IPS-15b (cell line): ENCODE results near the gene HMGXB3.
"Not testable (repeated sequence)": the region's sequence is repeated elsewhere in the genome, so short reads cannot be mapped to it uniquely, and the experiment has no call there.

Experiments used
- H3K27me3 ChIP-seq: one replicate; pipeline ENCODE4 v1.6.1; 2013; ENCODE audit warnings: low read length; ENCODE audit not compliant: control insufficient read depth, insufficient read depth
- H3K36me3 ChIP-seq: one replicate; pipeline ENCODE4 v1.6.1; 2013; ENCODE audit warnings: low read length; ENCODE audit not compliant: control insufficient read depth, insufficient read depth
- H3K4me1 ChIP-seq: one replicate; pipeline ENCODE4 v1.6.1; 2013; ENCODE audit warnings: mild to moderate bottlenecking, low read length; ENCODE audit not compliant: control insufficient read depth, insufficient read depth
- H3K4me3 ChIP-seq: one replicate; pipeline ENCODE4 v1.5.1; 2013; ENCODE audit warnings: low read depth, low read length
- H3K9ac ChIP-seq: one replicate; pipeline ENCODE4 v1.6.1; 2013; ENCODE audit warnings: low read depth, mild to moderate bottlenecking, low read length
- H3K9me3 ChIP-seq: one replicate; pipeline ENCODE4 v1.6.1; 2013; ENCODE audit warnings: mild to moderate bottlenecking, low read length; ENCODE audit not compliant: control insufficient read depth, insufficient read depth

Gene HMGXB3

DNA sequence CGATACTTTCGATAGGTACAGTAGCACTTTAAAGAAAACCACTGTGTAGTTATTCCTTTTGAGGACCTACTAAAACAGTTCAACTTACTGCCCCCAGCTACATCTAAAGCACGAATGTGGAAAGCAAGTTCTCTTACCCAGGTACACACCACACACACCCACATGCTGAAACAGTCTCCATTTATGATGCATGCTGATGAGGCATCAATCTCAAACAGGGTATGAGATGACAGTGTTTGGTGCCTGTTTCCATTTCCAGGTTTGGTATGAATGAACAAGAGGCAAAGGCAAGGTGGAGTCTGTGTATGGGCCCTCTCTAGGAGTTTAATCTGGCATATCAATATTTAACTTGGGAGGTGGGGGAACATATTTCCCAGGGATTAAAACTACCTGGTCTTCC lies 13.9 kb downstream of the HMGXB3 start:
- Histone ChIP-seq H3K27me3 (no peaks in the 10 kb centered on the region), H3K9me3 (peaks cover 3% of the 10 kb centered on the region), H3K4me1 (no peaks in the 10 kb centered on the region), H3K4me3 (no peak overlapping the region), H3K36me3 (peaks cover 35% of the 10 kb centered on the region), H3K9ac (no peak overlapping the region)

DNA sequence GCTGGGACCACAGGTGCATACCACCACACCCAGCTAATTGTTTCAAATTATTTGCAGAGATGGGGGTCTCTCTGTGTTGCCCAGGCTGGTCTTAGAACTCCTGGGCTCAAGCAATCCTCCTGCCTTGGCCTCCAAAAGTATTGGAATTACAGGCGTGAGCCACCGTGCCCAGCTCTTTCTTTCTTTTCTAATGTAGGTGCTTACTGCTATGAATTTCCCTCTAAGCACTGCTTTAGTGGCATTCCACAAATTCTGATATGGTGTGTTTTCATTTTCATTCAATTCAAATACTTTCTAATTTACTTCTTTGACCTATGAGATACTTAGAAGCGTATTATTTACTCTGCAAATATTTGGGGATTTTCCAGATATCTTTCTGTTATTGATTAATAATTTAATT lies 14.9 kb downstream of the HMGXB3 start:
- Histone ChIP-seq H3K36me3 (peaks cover 25% of the 10 kb centered on the region), H3K9me3 (peaks cover 3% of the 10 kb centered on the region), H3K4me3 (no peak overlapping the region)

DNA sequence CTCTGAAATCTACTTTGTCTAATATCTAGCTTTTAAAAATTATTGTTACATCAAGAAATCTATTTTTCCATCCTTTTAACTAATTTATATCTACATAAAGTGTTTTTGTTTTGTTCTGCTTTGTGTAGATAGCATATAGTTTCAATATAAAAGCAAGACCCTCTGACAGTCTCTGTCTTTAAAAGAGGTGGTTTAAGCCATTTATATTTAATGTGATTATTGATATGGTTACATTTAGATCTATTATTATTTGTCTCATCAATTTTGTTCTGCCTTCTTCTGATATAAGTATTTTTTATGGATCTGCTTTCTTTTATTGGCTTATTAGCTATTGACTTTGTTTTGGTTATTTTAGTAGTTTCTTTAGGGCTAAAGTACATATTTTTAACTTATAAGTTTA lies 16.0 kb downstream of the HMGXB3 start:
- Histone ChIP-seq H3K9ac (no peak overlapping the region), H3K36me3 (peaks cover 18% of the 10 kb centered on the region)

More for the DNA sequence above, 14.9 kb downstream of the HMGXB3 start:
- H3K27me3 ChIP-seq: no peaks in the 10 kb centered on the region
- no peaks in the 10 kb centered on the region for H3K4me1 ChIP-seq
- H3K9ac ChIP-seq: no peak overlapping the region

DNA sequence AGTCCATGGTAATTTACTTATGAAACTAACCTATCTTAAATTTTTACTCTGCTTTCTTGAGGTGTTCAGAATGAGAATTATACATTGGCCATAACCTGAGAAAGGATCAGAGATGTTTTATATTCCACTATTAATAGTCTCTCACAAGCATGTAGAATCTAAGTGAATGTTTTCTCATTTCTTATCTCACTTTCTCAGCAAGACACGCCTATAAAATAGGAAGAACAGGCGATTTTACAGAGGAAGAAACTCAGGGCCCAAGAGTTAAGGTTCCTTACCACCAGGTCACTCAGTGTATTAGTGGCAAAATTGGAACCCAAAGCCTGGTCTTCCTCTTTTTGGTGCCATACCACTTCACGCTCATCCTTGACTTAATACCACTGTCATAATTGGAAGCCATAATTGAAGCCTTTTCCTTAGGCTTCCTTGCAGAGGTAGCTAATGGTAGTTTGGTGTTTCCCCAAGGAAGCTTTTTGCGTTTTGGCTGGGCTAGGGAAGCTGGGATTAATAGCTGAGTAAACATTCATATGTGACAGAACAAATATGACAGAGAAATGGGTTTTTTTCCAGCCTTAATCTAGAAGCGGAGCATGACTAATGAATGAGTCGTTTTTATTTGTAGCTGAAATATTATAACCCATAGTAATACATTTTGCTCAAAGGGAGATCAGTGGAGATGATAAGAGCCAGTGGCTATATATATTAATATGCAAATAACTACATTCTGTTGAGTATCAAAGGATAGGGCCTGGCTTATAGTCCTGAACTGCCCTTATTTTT lies 16.9 kb downstream of the HMGXB3 start:
- H3K36me3 ChIP-seq: peaks cover 17% of the 10 kb centered on the region
- H3K27me3 ChIP-seq: no peaks in the 10 kb centered on the region
- H3K4me1 ChIP-seq: no peaks in the 10 kb centered on the region
- H3K9me3 ChIP-seq: peaks cover 3% of the 10 kb centered on the region
- no peak overlapping the region for H3K9ac ChIP-seq
- no peak overlapping the region for H3K4me3 ChIP-seq

More for the DNA sequence above, 16.0 kb downstream of the HMGXB3 start:
- H3K4me1 ChIP-seq: no peaks in the 10 kb centered on the region
- peaks cover 3% of the 10 kb centered on the region for H3K9me3 ChIP-seq
- H3K4me3 ChIP-seq: no peak overlapping the region
- H3K27me3 ChIP-seq: no peaks in the 10 kb centered on the region

DNA sequence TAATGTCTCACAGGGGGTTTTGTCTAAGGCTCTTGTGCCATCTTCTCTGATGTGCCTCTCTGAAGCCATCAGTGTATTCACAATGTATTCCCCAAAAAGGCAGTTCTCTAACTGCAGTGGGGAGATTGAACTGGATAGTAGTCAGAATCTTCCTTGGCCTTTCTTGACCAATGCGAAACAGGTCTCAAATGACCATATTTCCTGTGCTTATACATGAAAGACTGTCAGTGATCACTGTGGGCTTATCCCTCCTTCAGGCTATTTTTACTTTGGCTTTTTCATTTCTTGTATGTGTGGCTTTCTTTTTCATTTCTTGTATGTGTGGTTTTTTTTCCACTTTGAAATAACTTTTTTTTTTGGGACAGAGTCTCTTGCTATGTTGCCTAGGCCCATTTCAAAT lies 19.7 kb downstream of the HMGXB3 start:
- Histone ChIP-seq H3K9ac (no peak overlapping the region), H3K4me1 (no peaks in the 10 kb centered on the region), H3K9me3 (no peaks in the 10 kb centered on the region), H3K36me3 (peaks cover 17% of the 10 kb centered on the region), H3K27me3 (no peaks in the 10 kb centered on the region), H3K4me3 (no peak overlapping the region)

DNA sequence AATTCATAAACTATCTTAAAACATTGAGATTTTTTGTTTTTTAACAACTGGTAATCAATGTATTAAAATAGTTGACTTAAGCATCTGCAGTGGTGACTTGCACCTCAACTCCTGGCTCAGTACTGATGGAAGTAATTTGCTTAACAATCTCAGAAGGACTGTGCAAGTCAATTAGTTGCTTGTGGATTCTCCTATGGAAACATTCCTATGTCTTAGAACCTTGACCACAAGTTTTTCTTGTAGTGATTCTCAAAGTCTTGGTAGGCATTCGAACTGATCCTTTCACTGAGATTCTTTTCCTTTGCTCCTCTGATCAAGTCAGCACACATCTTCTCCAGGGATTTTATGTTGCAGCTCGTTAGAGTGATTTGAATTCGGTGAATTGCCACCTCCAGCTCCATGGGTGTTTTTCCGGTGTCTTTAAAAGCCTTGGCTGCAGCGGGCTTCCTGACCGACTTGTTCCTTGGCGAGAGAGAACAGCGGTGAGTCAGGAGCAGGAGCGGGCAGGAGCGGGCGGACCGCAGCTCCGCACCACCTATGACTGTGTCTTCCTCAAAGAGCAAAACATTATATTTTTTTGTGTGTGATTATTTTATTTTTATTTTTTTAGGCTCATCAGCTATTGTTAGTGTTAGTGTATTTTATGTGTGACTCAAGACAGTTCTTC lies 21.1 kb downstream of the HMGXB3 start:
- H3K4me3 ChIP-seq: no peak overlapping the region

DNA sequence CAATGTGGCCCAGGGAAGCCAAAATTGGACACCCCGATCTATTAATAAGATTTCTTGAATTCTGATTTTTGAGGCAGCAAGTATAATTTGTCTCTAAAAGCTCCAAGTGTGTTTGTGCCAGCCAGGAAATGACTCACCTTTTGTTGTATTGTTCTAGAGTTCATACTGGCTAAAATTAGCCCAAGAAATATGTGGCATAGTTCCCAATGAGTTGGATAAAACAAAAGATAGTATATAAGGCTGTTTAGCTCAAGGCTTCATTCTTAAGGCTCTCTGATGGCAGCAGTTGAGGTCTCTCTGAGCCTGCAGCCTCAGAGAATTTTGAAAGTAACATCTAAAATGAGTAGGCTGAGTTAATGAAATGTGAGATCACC lies 21.6 kb downstream of the HMGXB3 start:
- H3K36me3 ChIP-seq: peaks cover 24% of the 10 kb centered on the region
- H3K9ac ChIP-seq: no peak overlapping the region
- H3K4me3 ChIP-seq: no peak overlapping the region
- no peaks in the 10 kb centered on the region for H3K9me3 ChIP-seq
- H3K27me3 ChIP-seq: no peaks in the 10 kb centered on the region
- no peaks in the 10 kb centered on the region for H3K4me1 ChIP-seq

More for the DNA sequence above, 21.1 kb downstream of the HMGXB3 start:
- Histone ChIP-seq H3K9me3 (no peaks in the 10 kb centered on the region), H3K36me3 (peaks cover 19% of the 10 kb centered on the region), H3K4me1 (no peaks in the 10 kb centered on the region), H3K9ac (no peak overlapping the region), H3K27me3 (no peaks in the 10 kb centered on the region)

DNA sequence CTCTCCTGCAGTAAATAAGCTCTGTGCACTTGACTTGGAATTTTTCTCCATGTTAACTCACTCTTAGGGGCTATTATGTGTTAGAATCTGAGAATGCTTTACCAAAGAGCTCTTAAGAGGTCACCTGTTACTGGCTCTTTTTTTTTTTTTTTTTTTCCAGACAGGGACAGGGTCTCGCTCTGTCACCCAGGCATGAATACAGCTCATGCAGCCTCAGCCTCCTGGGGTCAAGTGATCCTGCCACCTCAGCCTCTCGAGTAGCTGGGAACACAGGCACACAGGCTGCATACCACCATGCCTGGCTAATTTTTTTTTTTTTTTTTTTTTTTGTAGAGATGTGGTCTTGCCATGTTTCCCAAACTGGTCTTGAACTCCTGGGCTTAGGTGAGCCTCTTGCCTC lies 22.1 kb downstream of the HMGXB3 start:
- peaks cover 25% of the 10 kb centered on the region for H3K36me3 ChIP-seq
- no peak overlapping the region for H3K4me3 ChIP-seq
- H3K9me3 ChIP-seq: no peaks in the 10 kb centered on the region
- no peaks in the 10 kb centered on the region for H3K27me3 ChIP-seq
- no peak overlapping the region for H3K9ac ChIP-seq
- H3K4me1 ChIP-seq: no peaks in the 10 kb centered on the region

DNA sequence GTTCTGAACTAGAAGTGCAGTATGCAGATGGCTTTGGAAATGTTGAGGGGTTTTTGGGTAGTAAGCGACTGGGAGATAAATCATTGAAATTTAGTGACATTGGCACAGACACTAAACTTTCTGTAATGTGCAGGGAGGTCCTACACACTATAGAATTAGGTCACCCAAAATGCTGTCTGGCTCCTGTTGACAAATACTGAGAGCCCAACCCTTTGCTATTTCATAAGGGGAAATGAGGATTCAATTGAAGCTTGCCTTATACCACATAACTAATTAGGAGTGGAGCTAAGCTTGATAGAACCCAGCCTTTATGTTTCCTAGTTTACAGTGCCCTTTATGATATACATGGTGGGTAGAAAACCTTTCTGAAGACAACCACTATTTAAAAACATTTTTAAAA lies 22.6 kb downstream of the HMGXB3 start:
- no peak overlapping the region for H3K9ac ChIP-seq
- H3K4me3 ChIP-seq: no peak overlapping the region
- no peaks in the 10 kb centered on the region for H3K27me3 ChIP-seq
- peaks cover 25% of the 10 kb centered on the region for H3K36me3 ChIP-seq
- H3K4me1 ChIP-seq: no peaks in the 10 kb centered on the region
- H3K9me3 ChIP-seq: no peaks in the 10 kb centered on the region

DNA sequence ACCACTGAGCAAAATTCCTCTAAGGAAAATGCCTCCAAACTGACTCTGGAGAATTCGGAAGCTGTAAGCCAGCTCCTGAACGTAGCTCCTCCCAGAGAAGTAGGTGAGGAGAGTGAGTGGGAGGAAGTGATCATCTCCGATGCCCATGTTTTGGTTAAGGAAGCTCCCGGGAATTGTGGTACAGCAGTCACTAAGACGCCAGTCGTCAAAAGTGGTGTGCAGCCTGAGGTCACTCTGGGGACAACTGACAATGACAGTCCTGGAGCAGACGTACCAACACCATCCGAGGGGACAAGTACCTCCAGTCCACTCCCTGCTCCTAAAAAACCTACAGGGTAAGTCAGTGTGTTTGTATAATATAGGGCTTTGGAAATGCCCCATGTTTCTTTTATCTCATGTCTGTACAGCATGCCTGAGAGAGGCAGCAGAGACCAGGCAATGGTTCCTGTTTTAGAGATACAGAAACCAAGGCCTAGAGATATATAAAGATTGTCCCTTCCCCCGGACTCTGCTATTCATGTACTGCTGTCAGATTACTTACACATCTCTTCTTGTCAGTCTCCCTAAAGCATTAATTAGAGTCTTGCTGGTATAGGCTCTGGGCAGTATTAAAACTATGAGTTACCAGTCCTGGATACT lies 23.9 kb downstream of the HMGXB3 start:
- Histone ChIP-seq H3K36me3 (peaks cover 22% of the 10 kb centered on the region), H3K9ac (no peak overlapping the region), H3K9me3 (no peaks in the 10 kb centered on the region), H3K4me1 (no peaks in the 10 kb centered on the region), H3K27me3 (no peaks in the 10 kb centered on the region), H3K4me3 (no peak overlapping the region)

DNA sequence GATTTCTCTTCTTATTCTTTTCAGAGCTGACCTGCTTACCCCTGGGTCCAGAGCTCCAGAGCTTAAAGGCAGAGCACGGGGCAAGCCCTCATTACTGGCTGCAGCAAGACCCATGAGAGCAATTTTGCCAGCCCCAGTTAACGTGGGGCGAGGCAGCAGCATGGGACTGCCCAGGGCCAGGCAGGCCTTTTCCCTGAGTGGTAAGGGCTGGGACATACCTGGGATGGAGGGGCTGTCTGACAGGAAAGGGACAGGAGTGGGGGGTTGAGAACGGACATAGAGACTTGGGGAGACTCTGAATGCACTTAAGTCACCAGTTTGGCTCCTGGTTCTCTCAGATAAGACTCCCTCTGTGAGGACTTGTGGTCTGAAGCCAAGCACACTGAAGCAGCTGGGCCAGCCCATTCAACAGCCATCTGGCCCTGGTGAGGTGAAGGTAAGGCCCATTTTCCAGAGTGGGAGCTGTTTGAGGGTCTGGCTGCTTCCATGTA lies 26.2 kb downstream of the HMGXB3 start:
- Histone ChIP-seq H3K9me3 (no peaks in the 10 kb centered on the region), H3K9ac (no peak overlapping the region), H3K4me3 (no peak overlapping the region), H3K4me1 (no peaks in the 10 kb centered on the region), H3K36me3 (peaks cover 26% of the 10 kb centered on the region), H3K27me3 (no peaks in the 10 kb centered on the region)

DNA sequence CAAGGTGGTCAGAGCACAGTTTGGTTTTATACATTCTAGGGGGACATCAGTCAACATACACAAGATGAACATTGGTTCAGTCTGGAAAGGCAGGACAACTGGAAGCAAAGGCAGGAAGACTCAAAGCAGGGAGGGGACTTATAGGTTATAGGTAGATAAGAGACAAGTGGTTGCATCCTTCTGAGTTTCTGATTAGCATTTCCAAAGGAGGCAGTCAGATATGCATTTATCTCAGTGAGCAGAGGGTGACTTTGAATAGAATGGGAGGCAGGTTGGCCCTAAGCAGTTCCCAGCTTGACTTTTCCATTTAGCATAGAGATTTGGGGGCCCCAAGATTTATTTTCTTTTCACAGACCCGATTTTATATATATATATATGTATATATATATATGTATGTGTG lies 27.5 kb downstream of the HMGXB3 start:
- H3K4me3 ChIP-seq, H3K9ac ChIP-seq, H3K9me3 ChIP-seq, H3K27me3 ChIP-seq, H3K4me1 ChIP-seq: not testable (repeated sequence)
- peaks cover 30% of the 10 kb centered on the region for H3K36me3 ChIP-seq
